ENCODE results near the gene COPG1. TPM values are rescaled to one million over a fixed set of nuclear protein-coding genes. Genes with fewer than 3 reads are reported as not detected.

COPG1 gene
- total and polyA plus RNA-seq, 2 experiments from 2014 or later = 50.0 to 106 TPM

GRCh38 chr3:129295286-129295685, 45.9 kb downstream of the COPG1 start:
- no peak for ATAC-seq
- Mint-ChIP-seq H3K36me3 (ENCODE audit: low read depth) (peaks cover 45% of the 10 kb centered on the region), H3K4me1 (no peaks in the 10 kb centered on the region), H3K27me3 (ENCODE audit: insufficient read depth, low read depth, poor library complexity) (no peaks in the 10 kb centered on the region), H3K4me3 (no peak overlapping the region), H3K9me3 (no peaks in the 10 kb centered on the region), H3K27ac (no peak overlapping the region)
- Histone ChIP-seq H3K27me3 (ENCODE audit: insufficient read depth) (no peaks in the 10 kb centered on the region), H2AFZ (no peak overlapping the region), H3F3A (replicated peaks; ENCODE audit: low read depth) (0 out of 2 replicates have a peak, but pooled peaks cover 3% of the 10 kb centered on the region), H3K4me1 (ENCODE audit: insufficient read depth) (no peaks in the 10 kb centered on the region), H3K9me2 (ENCODE audit: insufficient read depth) (no peaks in the 10 kb centered on the region), H3K27ac (ENCODE audit: low read depth) (no peak overlapping the region), H4K20me1 (replicated peaks; ENCODE audit: insufficient read depth) (no peaks in the 10 kb centered on the region), H3K79me2 (replicated peaks; ENCODE audit: insufficient read depth) (no peaks in the 10 kb centered on the region), H3K4me2 (no peak overlapping the region), H3K4me3 (no peak overlapping the region), H3K36me3 (ENCODE audit: insufficient read depth) (peaks cover 27% of the 10 kb centered on the region; the same call in 1 of the 2 replicates)
- DNase-seq (ENCODE audit: low spot score) = no peak
- TF ChIP-seq JUNB (IDR thresholded peaks at IDR 0.05; ENCODE audit: unreplicated experiment) (no peak), ZNF331 (CRISPR knock-in tag; IDR thresholded peaks at IDR 0.05; ENCODE audit: low read depth) (no peak), POLR2AphosphoS5 (IDR thresholded peaks at IDR 0.05; ENCODE audit: low read depth) (no peak), EZH2phosphoT487 (IDR thresholded peaks at IDR 0.05; ENCODE audit: unreplicated experiment) (no peak)

- Mint-ChIP-seq H3K36me3 (ENCODE audit: low read depth) (peaks cover 34% of the 10 kb centered on the region), H3K4me1 (peaks cover 23% of the 10 kb centered on the region), H3K4me3 (peak overlapping the region; percentile 3; the same call in 1 of the 3 replicates), H3K27me3 (ENCODE audit: insufficient read depth, low read depth, poor library complexity) (peaks cover 5% of the 10 kb centered on the region), H3K27ac (peak overlapping the region; percentile 69), H3K9me3 (no peaks in the 10 kb centered on the region)
- Histone ChIP-seq H2AFZ (no peak overlapping the region), H3K36me3 (ENCODE audit: insufficient read depth) (0 out of 2 replicates have a peak, but pooled peaks cover 4% of the 10 kb centered on the region), H4K20me1 (replicated peaks; ENCODE audit: insufficient read depth) (no peaks in the 10 kb centered on the region), H3K27me3 (ENCODE audit: insufficient read depth) (no peaks in the 10 kb centered on the region), H3K4me2 (peak overlapping the region; percentile 48), H3K4me3 (0 out of 2 replicates have a peak overlapping the region, but pooled peaks have one; percentile 16), H3K79me2 (replicated peaks; ENCODE audit: insufficient read depth) (no peaks in the 10 kb centered on the region), H3K4me1 (ENCODE audit: insufficient read depth) (peaks cover 20% of the 10 kb centered on the region), H3K27ac (ENCODE audit: low read depth) (peak overlapping the region; percentile 94), H3F3A (replicated peaks; ENCODE audit: low read depth) (peaks cover 9% of the 10 kb centered on the region), H3K9me2 (ENCODE audit: insufficient read depth) (no peaks in the 10 kb centered on the region)
- DNase-seq (ENCODE audit: low spot score) (no peak), ATAC-seq (no peak)
- TF ChIP-seq POLR2AphosphoS5 (IDR thresholded peaks at IDR 0.05; ENCODE audit: low read depth) (no peak), ETS1 (IDR thresholded peaks at IDR 0.05) (no peak), NANOG (IDR thresholded peaks at IDR 0.05; ENCODE audit: borderline replicate concordance) (no peak), ZNF114 (CRISPR knock-in tag; IDR thresholded peaks at IDR 0.05) (no peak), JUNB (IDR thresholded peaks at IDR 0.05; ENCODE audit: unreplicated experiment) (no peak), EZH2 (IDR thresholded peaks at IDR 0.05; ENCODE audit: low read depth, unreplicated experiment) (no peak), CTCF (conservative IDR thresholded peaks at IDR 0.05; ENCODE audit: low read depth in 2 of 2) (no peak), ZNF462 (CRISPR knock-in tag; IDR thresholded peaks at IDR 0.05) (no peak), STAT1 (IDR thresholded peaks at IDR 0.05; ENCODE audit: unreplicated experiment) (no peak), CREB1 (CRISPR knock-in tag; IDR thresholded peaks at IDR 0.05; ENCODE audit: low read depth) (no peak), ZNF331 (CRISPR knock-in tag; IDR thresholded peaks at IDR 0.05; ENCODE audit: low read depth) (no peak)
Measured at GRCh38 chr3:129304146-129304961, 54.9 kb downstream of the COPG1 start.
